GM12872 (cell line): Measurements from ENCODE around the gene NEURL1B.

Source experiments
- CTCF ChIP-seq: IDR thresholded peaks from 3 replicates; pipeline ENCODE4 v1.5.1; 2011; ENCODE audit warnings: low read depth, mild to moderate bottlenecking, low read length, moderate library complexity; ENCODE audit not compliant: insufficient read depth

NEURL1B gene

GRCh38 chr5:172612771-172613170 is 28.3 kb upstream of the NEURL1B start:
- no peak for TF ChIP-seq CTCF

GRCh38 chr5:172616136-172616535 is 24.9 kb upstream of the NEURL1B start:
- TF ChIP-seq CTCF: no peak

GRCh38 chr5:172616730-172617129 is 24.3 kb upstream of the NEURL1B start:
- no peak for TF ChIP-seq CTCF

- TF ChIP-seq CTCF: no peak
Measured at GRCh38 chr5:172617817-172618216, 23.2 kb upstream of the NEURL1B start.

DNA sequence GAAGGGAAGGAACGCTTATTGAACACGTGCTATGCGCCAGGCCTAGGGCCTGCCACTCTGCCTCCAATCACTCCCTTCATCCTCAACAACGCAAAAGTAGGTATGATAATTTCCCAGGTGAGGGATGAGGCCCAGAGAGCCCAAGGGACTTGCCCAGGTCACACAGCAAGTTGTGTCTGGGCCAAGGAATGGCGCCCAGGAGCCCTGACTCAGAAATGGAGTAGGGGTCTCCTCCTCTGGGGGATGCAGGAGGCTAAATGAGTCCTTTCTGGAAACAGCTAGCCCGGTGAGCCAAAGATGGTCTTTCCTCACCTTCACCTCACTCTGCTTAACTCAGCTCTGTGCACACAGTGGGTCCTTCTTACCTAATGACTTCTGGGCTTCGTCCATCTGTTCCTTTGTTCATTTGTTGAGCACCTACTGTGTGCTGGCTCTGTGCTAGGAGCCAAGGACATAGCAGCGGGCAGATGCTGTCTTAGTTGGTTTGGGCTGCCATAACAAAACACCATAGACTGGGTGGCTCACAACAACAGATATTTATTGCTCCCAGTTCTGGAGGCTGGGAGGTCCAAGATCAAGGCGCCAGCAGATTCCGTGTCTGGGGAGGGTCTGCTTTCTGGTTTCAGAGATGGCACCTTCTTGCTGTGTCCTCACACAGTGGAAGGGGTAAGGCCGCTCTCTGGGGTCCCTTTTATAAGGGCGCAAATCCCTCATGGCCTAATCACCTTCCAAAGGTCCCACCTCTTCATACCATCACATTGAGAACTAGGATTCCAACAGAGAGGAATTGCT is 22.3 kb upstream of the NEURL1B start:
- no peak for TF ChIP-seq CTCF

- TF ChIP-seq CTCF: no peak
Measured at GRCh38 chr5:172620506-172620905, 20.6 kb upstream of the NEURL1B start.

DNA sequence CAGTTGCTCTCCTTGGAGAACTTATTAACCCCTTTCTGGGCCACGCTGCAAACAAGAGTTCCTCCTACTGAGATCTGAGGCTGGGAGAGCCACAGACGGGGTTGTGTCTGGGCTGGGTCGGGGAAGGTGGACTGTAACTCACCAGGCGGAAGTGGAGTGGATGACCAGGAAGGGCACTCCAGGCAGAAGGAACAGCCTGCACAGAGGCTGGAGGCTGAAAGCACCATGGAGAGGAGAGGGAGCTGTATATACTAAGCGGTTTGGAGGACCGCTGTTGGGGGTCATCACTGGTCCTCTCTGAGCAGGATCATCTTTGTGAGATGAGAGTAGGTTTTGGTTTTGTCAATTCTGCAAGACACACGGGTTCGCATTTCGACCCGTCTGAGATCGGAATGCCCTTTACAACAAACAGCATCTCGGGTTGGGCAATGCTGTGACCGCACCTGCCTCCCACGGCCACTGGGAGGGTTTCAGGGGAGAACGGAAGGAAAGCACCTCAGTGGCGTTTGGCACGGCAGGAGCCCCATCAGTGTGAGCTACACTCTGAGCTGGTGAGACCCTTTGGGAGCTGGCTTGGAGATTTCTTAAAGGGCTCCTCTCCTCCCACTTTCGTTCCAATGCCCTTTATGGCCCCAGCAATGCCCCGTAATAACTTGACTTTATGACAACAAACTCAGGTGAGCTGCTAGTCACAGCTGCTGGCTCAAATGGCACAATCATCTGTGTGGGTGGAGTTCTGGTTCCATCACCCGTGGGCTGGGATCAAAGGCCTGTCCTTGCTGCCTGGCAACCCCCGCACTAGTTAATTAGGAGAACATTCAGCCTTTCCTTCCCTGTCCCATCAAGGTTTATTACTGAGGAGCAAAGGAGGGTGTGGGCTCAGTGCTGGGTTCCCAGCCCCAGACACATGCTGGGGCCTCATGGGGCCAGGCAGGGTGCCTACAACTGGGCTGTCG is 18.7 kb upstream of the NEURL1B start:
- 0 out of 3 replicates have a peak, but pooled peaks have one; percentile 11 for TF ChIP-seq CTCF
